Measurements from ENCODE around the gene CCDC47. TPM values are rescaled to one million over a fixed set of nuclear protein-coding genes. Genes with fewer than 3 reads are reported as not detected.

CCDC47 gene
- total RNA-seq, 1 experiment from 2014 or later, result 117 TPM

GRCh38 chr17:63706336-63707082, 66.9 kb downstream of the CCDC47 start (continued):
- TF ChIP-seq ZBTB33 (IDR thresholded peaks at IDR 0.05; ENCODE audit: extremely low read depth, insufficient replicate concordance, low read length), result no peak
- TF ChIP-seq POLR2A (IDR thresholded peaks at IDR 0.05; ENCODE audit: borderline replicate concordance, extremely low read depth, insufficient read depth, insufficient read length), result no peak
- TF ChIP-seq POLR2AphosphoS5 (IDR thresholded peaks at IDR 0.05; ENCODE audit: low read depth, low read length), result no peak
- no peak for TF ChIP-seq CEBPB (IDR thresholded peaks at IDR 0.05; ENCODE audit: low read depth)
- no peak for TF ChIP-seq RAD21 (IDR thresholded peaks at IDR 0.05; ENCODE audit: low read depth)
- no peak for TF ChIP-seq ATF3 (IDR thresholded peaks at IDR 0.05)
- TF ChIP-seq ELF1 (IDR thresholded peaks at IDR 0.05; ENCODE audit: borderline replicate concordance, low read depth), result no peak
- no peak for TF ChIP-seq ZNF274 (IDR thresholded peaks at IDR 0.05; ENCODE audit: low read depth, low read length)
- TF ChIP-seq JUND (IDR thresholded peaks at IDR 0.05), result no peak
- TF ChIP-seq EGR1 (IDR thresholded peaks at IDR 0.05; ENCODE audit: low read depth), result no peak
- no peak for TF ChIP-seq ZFX (IDR thresholded peaks at IDR 0.05)
- TF ChIP-seq EZH2phosphoT487 (IDR thresholded peaks at IDR 0.05; ENCODE audit: borderline replicate concordance), result no peak

- TF ChIP-seq SRF (IDR thresholded peaks at IDR 0.05; ENCODE audit: low read depth), result no peak
- no peak for TF ChIP-seq EGR1 (IDR thresholded peaks at IDR 0.05; ENCODE audit: low read depth)
- TF ChIP-seq FOSL1 (IDR thresholded peaks at IDR 0.05; ENCODE audit: low read depth), result no peak
- no peak for TF ChIP-seq ATF3 (IDR thresholded peaks at IDR 0.05)
- TF ChIP-seq CBX3 (IDR thresholded peaks at IDR 0.05; ENCODE audit: low read depth), result no peak
- no peak for TF ChIP-seq EZH2phosphoT487 (IDR thresholded peaks at IDR 0.05; ENCODE audit: borderline replicate concordance)
- no peak for TF ChIP-seq TCF7L2 (IDR thresholded peaks at IDR 0.05; ENCODE audit: borderline replicate concordance, extremely low read depth, insufficient read depth, insufficient read length)
- no peak for TF ChIP-seq YY1 (IDR thresholded peaks at IDR 0.05; ENCODE audit: extremely low read depth, insufficient replicate concordance, low read depth, low read length)
- no peak for TF ChIP-seq CEBPB (IDR thresholded peaks at IDR 0.05; ENCODE audit: low read depth)
- TF ChIP-seq REST (IDR thresholded peaks at IDR 0.05; ENCODE audit: low read depth), result no peak
- TF ChIP-seq RAD21 (IDR thresholded peaks at IDR 0.05; ENCODE audit: low read depth), result no peak
- no peak for TF ChIP-seq POLR2AphosphoS5 (IDR thresholded peaks at IDR 0.05; ENCODE audit: low read depth, low read length)
- no peaks in the 10 kb centered on the region for H3K9me2 ChIP-seq (ENCODE audit: insufficient read depth)
- RAD21 ChIA-PET (ENCODE audit: low non-redundant PET in 1 of 2, low total read pairs in 2 of 2, uncharacterized antibody in 2 of 2, unreplicated experiment in 2 of 2), result no interaction called here
- H3K4me1 ChIP-seq (ENCODE audit: control insufficient read depth in 1 of 2, insufficient read depth in 2 of 2, low read length in 2 of 2), result peaks cover 5% of the 10 kb centered on the region in 2 experiments; a peak in 3 of 4 replicates
- no peaks in the 10 kb centered on the region for H4K20me1 ChIP-seq (ENCODE audit: insufficient read depth)
- H3K9me3 ChIP-seq (ENCODE audit: control insufficient read depth in 1 of 2, insufficient read depth in 1 of 2, low read depth in 1 of 2, low read length in 2 of 2), result no peaks in the 10 kb centered on the region
- H3K36me3 ChIP-seq (ENCODE audit: control insufficient read depth in 1 of 2, insufficient read depth in 2 of 2, low read length in 2 of 2), result peaks cover 0 to 11% of the 10 kb centered on the region in 2 experiments; a peak in 1 of 4 replicates
- ATAC-seq (no peak), DNase-seq (ENCODE audit: low read depth, low spot score) (no peak)
- POLR2A ChIA-PET, result no interaction called here
- intact Hi-C loops (cut with micrococcal nuclease), result no loop called here
- H3K27me3 ChIP-seq (ENCODE audit: insufficient read depth, low read length), result no peaks in the 10 kb centered on the region
- CTCF ChIA-PET, result no interaction called here
- no peak overlapping the region for H3K4me3 ChIP-seq (replicated peaks in 1 of 2; ENCODE audit: low read depth in 1 of 2, low read length in 2 of 2)
- no peak overlapping the region for H3K9ac ChIP-seq (ENCODE audit: low read length)
- H3K79me2 ChIP-seq (ENCODE audit: insufficient read depth, low read length), result no peaks in the 10 kb centered on the region
- BruUV-seq (replicated peaks), result no TSS peak
- H3K27ac ChIP-seq (ENCODE audit: low read depth, low read length), result no peak overlapping the region
- H2AFZ ChIP-seq (ENCODE audit: low read depth, low read length, poor library complexity, severe bottlenecking), result no peak overlapping the region
- no peak overlapping the region for H3K4me2 ChIP-seq (ENCODE audit: low read length)
Measured at GRCh38 chr17:63705657-63706056, 67.7 kb downstream of the CCDC47 start.
